Stimulated activated CD8-positive, alpha-beta memory T cell treated with anti-CD3 and anti-CD28 coated beads, Interleukin-7, amount 100 ng/mL, for 1 hour (primary cell): ENCODE data around the gene SCN1B.
"Not testable (repeated sequence)": the region's sequence is repeated elsewhere in the genome, so short reads cannot be mapped to it uniquely, and the experiment has no call there.

Experiments used
- DNase-seq, 2 donors: peaks; one replicate each; pipeline ENCODE4 v3.0.0-alpha.2; 2020; ENCODE audit warnings: low read depth in 2 of 2

Gene SCN1B

DNA sequence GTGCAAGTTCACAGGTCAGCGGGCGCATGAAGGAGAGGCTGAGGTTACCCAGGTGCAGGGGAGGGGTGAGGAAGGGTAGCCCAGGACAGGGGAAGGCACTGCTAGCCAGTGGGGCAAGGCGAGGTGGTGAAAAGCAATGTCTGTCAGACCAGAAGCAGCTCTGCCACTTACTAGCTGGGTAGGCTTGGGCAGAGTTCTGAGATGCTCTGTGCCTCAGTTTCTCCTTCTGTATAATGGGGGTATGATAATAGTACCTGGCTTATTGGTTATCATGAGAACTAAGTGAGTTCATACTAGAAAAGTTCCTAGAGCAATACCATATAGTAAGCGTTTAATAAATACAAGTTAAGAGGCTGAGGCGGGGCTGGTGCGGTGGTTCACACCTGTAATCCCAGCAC, 14.3 kb upstream of the SCN1B start:
- no peak for DNase-seq

DNA sequence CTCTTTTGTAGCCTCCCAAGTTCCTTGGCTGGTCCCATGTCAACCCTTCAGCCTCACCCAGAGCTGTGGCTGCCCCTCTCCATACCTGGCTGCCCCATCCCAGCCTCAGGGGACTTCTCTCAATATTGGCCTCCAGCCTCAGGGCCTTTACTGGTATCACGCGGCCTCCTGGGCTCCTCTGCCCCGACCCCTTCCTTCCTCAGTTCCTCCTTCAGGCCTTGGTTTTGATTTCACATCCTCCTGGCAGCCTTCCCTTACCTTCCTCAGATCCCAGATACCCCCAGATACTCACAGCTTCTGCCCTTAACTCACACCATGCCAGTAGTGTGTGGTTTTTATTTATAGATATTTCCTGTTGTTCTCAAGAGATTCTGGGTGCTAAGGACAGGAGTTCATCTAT, 12.8 kb upstream of the SCN1B start:
- no peak for DNase-seq

DNA sequence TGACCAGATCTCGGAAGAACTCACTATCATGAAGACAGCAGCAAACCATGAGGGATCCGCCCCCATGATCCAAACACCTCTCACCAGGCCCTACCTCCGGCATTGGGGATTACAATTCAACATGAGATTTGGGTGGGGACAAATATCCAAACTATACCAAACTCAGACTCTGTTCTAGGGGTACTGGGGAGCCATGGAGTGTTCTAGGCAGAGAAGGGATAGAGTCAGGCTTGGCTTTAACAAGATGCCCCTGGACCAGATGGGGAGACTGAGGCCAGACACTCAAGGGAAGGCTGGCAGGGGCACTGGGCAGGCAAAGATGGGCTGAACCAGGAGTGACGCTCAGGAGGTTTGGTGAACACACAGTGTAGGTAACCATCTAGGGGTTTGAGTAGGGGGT, 11.9 kb upstream of the SCN1B start:
- DNase-seq: no peak

DNA sequence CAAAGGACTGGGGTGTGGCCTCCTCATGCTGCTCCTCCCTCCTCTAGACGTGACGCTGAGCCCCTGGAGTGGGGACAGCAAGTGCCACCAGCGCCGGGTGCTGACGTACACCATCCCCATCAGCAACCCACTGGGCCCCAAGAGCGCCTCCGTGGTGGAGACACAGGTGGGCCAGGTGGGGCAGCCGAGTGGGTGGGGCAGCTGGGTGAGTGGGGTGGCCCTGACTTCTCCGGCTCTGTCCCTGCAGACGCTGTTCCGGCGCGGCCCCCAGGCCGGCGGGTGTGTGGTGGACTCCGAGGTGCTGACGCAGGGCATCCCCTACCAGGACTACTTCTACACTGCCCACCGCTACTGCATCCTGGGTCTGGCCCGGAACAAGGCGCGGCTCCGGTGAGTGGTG, 11.1 kb upstream of the SCN1B start:
- no peak for DNase-seq

DNA sequence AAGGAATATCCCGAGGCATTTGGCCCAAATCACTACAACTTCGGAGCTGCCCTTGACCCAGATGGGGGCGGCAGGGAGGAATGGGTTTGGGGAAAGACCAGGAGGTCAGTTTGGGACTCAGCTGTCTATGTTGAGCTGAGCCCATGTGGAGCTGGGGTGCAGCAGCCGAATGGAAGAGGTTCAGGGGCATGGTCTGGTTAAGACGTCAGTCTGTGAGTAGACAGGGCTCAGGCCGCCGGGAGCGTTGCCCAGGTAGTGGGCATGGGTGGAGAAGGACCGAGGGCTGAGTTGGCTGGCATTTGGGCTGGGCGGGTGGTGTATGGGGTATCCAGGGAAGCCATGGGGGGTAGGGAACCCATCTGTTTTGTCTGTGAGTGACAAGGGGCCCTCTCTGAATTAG, 9.3 kb upstream of the SCN1B start:
- no peak for DNase-seq

DNA sequence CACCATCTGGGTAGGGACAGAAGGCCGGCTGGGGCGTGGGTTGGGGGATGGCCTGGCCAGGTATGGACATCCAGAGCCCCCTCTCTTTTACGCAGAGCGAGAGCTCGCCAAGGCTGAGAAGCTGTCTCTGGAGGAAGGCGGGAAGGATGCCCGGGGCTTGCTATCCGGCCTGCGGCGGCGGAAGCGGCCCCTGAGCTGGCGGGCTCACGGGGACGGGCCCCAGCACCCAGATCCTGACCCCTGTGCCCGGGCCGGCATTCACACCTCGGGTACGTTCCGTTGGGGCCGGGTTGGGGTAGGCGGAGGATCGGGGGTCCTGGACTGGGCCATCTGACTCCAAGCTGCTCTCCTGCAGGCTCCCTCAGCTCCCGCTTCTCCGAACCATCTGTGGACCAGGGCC, 8.7 kb upstream of the SCN1B start:
- no peak for DNase-seq

DNA sequence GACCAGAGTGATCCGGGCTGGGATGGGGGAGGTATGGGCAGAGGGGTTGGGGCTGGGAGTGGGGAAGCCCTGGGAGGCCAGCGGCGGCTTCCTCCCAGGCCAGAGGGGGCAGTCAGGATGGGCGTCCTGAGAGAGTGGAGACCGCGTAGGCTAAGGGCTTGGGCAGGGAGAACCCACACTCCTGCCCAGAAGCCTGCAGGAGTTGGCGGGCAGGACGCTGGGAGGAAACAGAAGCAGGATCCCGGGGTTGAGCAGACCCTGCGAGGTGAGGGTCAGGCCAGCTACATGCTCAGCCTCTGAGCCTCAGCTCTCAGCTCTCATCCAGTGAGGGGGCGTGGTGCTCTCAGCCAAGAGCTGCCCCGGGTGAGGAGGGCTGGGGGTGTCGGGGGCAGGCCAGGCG, 7.8 kb upstream of the SCN1B start:
- no peak for DNase-seq

DNA sequence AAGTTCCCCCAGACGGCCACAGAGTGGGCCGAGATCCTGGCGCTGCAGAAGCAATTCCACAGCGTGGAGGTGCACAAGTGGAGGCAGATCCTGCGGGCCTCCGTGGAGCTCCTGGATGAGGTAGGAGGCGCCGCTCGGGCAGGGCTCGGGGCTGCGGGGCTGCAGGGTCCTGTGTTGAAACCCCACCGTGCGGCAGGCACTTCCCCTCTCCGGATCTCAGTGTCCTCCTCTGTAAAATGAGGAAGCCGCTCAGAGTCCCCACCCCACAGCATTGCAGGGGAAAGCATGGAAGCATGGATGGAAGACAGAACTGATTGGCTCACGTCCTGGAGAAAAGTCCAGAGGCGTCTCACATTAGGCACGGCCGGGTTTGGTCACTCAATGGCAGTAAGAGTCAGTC, 6.8 kb upstream of the SCN1B start:
- DNase-seq: no peak

DNA sequence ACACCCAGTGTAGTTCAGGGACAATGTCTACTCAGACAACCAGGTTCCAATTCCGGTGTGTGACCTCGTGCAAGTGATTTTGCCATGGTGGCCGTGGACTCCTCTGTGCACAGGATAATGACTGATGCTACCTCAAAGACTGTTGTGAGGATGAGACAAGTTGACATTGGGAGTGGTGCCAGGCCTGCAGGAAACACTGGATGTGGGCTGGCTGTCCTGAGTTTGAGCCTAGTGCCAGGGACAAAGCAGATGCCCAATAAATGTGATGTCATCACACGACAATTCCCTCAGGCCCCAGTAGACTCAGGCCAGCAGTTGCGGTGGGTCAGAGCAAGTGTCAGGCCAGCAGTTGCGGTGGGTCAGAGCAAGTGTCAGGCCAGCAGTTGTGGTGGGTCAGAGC, 6.2 kb upstream of the SCN1B start:
- no peak for DNase-seq

DNA sequence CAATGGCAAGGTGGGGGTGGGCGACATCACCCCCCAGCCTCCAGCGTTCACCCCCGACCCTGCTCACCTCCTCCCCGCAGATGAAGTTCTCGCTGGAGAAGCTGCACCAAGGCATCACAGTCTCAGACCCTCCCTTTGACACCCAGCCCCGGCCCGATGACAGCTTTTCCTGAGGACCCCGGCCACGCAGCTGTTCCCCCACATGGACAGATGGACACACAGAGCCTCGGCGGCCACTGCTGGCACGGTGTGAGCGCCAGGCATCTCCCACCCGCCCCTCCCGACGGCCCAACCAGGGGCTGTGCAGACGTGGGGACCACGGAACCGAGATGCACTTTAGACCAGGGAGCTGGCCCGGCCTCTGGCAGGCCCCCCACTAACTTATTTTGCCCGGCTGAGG, 4.3 kb upstream of the SCN1B start:
- no peak for DNase-seq

DNA sequence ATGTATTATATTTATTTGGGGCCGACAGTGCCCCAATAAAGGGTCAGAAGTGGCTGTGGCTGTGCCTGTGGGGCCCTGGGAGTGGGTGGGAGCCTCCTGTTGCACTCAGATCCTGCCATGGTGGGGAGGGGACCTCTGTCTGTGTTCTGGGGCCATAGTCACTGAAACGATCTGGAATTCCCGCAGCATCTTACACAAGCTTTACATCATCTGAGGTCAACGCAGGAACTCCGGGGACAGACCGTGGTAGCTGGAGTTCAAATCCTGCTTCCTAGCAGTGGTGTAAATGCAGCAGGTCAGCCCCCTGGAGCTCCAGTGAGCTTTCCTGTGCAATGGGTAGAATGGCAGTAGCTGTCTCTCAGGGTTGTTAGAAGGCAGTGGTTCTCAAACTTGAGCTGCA, 3.9 kb upstream of the SCN1B start:
- DNase-seq: no peak

DNA sequence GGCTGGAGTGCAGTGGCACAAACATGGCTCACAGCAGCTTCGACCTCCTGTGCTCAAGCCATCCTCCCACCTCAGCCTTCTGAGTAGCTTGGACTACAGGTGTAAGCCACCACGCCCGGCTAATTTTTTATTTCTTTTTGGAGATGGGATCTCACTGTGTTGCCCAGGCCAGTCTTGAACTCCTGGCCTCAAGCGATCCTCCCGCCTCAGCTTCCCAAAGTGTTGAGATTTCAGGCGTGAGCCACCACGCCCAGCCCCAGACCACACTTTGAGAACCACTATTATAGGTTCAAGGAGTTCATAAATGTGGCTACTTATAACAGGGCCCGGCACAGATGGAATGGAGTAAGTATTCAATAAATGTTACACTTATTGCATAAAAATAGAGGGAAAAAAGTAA, 3.3 kb upstream of the SCN1B start:
- DNase-seq: no peak

DNA sequence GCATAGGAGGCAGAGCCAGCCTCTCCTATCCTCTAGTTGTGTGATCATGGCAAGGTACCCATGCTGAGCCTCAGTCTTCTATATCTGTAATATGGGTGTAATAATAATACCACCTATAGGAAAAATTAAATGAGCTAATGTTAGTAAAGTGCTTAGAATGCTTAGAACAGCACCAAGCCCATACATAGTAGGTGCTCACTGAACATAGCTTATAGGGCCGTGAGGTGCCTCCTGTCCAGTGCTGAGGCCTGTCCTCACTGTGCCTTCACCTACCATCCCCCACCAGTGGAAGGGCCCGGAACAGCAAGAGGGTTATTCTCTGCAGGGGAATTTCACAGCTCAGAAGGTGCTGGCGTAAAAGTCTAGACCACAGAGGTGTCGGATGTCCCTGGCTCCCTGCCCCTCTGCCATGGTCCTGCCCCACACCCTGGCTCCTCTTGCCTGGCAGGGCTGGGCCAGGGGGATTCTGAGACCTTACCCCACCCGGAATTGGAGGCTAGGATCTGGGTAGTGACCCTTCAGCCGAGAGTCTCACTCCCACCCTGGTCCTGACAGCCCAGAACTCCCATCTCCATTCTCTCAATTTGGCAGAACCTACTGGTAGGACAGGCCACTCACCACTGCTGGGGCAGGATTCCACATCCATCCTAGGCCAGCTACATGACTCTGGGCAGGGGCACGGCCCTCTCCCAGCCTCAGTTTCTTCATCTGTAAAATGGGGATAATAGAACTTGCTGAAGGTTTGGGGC, 2.2 kb upstream of the SCN1B start:
- no peak for DNase-seq

DNA sequence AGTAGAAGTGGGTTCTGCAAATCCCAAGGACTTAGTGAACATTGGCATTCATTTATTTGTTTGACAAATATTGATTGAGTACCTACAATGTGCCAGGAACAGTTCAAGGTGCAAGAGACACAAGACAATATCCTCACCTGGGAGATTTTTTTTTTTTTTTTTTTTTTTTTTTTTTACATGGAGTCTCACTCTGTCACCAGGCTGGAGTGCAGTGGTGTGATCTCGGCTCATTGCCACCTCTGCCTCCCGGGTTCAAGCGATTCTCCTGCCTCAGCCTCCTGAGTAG, 1.7 kb upstream of the SCN1B start:
- DNase-seq: not testable (repeated sequence)

DNA sequence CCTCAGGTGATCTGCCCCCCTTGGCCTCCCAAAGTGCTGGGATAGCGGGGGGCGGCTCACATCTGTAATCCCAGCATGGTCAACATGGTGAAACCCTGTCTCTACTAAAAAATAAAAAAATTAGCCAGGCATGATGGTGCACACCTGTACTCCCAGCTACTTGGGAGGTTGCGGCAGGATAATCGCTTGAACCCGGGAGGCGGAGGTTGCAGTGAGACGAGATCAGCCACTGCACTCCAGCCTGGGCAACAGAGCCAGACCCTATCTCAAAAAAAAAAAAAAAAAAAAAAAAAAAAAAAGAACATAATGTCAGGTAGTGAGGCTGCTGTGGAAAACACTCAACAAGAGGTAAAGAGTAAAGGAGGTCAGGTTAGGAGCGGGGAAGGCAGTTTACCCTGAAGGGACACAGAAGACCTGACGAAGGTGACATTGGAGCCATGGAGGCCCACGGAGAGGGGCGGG, 964 bp upstream of the SCN1B start:
- DNase-seq: not testable (repeated sequence)

DNA sequence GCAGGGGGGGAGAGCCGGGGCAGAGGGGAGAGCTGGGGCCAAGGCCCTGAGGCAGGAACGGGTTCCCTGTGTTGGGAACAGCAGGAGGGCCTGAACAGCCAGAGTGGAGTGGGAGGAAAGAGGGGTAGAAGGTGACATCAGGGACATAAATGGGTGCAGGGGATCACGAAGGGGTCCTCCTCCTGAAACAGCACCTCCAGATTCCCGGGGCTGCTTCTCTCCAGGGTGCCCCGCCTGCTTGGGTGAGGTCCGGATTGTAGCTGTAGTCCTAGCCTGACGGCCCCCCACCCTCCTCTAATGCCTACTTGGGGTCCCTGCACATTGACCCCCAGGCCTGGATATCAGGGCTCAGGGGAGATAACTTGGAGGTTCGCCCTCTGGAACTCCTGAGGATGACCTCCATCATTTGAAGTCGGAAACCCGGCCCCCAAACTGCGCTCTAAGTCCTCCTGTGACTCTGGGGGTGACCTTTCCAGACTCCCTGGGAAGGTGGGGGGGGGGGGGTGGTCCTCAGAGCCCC, 473 bp upstream of the SCN1B start:
- no peak for DNase-seq

DNA sequence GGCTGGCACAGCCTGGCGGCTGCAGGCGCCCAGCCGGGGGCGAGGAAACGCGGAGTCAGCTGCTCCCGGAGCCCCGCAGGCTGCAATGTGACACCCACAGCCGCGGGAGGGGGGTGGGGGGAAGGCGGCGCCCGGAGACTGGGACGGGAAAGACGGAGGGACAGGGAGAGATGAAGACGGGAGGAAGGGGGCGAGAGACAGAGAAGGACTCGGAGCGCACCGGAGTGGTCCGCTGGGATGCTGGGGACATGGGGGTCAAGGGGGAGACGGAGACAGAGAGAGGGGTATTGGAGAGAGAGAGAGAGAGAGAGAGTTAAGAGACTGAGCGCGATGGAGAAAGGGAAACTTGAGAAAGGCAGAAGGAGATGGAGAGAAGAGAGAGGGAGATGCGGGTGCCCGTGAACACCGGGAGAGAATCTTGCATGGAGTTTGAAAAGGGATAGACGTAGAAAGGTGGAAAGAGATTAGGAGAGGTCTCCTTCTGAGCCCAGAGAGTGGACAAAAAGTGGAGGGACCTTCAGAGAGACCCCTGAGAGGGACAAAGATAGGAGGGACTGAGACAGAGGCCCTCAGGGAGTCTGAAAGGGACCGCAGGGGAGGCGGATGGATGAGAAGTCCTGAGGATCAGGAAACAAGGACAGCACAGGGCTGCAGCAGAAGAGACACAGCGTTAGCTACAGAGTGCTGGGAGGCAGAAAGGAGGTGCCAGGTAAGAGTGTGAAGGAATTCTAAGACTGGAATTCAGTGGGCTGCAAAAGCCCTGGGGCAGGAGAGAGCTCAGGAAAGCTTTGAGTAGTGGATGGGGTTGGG, 1.0 kb downstream of the SCN1B start:
- DNase-seq: no peak

DNA sequence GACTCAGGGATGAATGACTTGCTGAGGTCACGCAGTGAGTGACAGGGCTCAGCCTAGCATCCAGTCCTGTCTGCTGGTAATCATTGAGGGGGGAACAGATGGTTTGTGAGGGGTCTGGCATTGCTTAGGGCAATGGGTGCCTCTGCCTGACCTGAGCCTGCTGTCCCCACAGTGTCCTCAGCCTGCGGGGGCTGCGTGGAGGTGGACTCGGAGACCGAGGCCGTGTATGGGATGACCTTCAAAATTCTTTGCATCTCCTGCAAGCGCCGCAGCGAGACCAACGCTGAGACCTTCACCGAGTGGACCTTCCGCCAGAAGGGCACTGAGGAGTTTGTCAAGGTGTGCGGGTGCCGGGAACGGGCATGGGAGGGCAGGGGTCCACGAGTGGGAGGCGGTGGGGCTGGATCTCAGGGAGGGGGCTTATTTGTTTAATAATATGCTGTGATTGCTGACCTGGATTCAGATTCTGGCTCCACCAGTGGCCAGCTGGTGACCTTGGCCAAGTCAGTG, 2.1 kb downstream of the SCN1B start:
- no peak for DNase-seq

DNA sequence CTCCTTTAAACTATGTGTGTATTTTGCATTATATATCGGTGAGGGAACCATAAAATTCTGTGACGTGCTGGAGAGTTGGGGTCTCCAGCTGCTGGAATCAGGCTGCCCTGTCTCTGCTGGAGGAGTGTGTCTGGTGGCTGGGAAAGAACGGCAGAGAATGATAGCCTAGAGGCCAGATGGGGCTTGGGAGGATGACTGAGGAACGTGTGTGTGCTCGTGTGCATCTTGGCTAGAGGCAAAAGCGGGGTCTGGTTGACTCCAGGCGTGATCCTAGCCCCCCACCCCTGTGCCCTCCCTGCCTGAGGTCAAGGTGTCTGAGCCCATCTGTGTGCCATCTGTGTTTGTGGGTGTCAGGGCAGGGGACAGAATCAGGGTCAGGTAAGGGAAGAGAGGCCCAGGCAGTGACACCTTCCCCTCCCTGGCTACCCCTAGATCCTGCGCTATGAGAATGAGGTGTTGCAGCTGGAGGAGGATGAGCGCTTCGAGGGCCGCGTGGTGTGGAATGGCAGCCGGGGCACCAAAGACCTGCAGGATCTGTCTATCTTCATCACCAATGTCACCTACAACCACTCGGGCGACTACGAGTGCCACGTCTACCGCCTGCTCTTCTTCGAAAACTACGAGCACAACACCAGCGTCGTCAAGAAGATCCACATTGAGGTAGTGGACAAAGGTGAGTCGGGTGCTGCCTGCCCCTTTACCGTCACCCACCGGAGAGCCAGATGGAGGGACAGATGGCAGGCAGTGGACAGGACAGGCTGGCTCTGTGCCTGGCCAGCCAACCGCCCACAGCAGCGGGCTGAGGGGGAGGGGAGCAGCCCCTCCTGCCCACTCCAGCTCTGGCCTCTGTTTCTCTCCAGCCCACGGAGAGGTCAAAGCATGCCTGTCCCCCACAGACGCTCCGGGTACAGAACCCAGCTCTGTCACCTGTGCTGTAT, 3.1 kb downstream of the SCN1B start:
- DNase-seq: no peak

DNA sequence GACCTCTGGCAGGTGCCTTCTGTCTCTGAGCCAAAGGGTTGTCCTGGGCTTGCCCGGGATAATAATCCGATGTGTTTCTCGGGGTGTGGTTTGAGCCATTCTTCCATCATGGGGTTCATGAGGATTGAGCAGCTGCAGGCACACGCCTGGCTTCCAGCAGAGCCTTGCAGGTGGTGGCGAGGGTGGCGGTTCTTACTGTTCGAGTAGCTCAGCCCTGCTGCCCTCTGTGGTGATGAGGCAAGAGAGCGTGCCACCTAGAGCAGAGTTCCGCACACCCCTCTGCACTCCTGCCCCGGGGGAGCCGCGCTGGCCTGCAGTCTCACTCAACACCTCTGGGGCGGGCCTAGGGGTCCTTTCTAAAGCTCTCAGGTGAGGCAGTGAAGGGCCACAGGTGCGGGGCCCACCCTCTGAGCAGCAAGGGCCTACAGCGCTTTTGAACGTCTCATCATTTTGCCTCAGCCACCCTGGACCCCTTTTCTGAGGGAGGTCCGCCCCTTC, 3.8 kb downstream of the SCN1B start:
- DNase-seq: no peak

DNA sequence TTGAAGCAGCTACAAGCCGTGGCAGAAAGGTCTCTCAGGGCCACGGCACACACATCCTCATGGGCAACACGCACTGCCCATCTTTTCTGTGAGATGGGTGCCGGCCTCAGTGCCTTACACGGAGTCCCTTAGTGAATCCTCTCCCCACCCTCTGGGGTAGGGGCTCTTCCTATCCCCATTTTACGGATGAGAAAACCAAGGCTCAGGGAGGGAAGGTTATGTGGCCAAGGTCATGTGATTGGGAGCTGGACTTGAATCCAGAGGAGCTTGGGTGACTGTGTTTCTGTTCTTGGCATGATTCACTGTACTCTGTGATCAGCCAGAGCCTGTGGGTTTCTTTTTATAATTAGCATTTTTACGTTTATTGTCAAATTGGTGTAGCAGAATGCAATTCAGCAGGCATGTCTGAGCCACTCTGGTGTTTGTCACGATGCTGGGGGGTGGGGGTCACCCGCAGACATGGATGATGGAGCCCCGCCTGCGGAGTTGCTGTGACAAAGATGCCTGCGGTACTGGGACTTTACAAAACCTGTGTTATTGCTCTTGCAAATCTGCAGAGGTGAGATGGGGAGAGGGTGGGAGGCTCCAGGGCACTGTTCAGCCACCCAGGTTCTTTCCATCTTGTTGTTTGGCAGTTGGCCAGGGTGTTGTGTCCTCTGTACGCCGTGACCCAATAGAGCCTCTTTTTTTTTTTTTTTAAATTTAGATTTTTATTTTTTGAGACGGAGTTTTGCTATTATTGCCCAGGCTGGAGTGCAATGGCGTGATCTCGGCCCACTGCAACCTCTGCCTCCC, 4.5 kb downstream of the SCN1B start:
- DNase-seq: no peak
